HG03565 (cell line): ENCODE data around the gene ZNF587.
"Not testable (repeated sequence)": the region's sequence is repeated elsewhere in the genome, so short reads cannot be mapped to it uniquely, and the experiment has no call there.

ENCODE experiments used
- ATAC-seq: cut with Tn5 transposase; IDR thresholded peaks from one replicate; pipeline ENCODE4 v1.9.1; 2021; ENCODE audit warnings: mild to moderate bottlenecking, moderate library complexity; ENCODE audit not compliant: unreplicated experiment

Gene ZNF587

GRCh38 chr19:57821501-57821900, 28.2 kb upstream of the ZNF587 start:
- ATAC-seq = not testable (repeated sequence)

- ATAC-seq = not testable (repeated sequence)
Observed at GRCh38 chr19:57823155-57823554, 26.5 kb upstream of the ZNF587 start.

GRCh38 chr19:57823608-57824007, 26.1 kb upstream of the ZNF587 start:
- ATAC-seq = not testable (repeated sequence)

GRCh38 chr19:57825511-57825910, 24.1 kb upstream of the ZNF587 start:
- no peak for ATAC-seq

- ATAC-seq = no peak
Observed at GRCh38 chr19:57829316-57829715, 20.3 kb upstream of the ZNF587 start.

GRCh38 chr19:57830071-57830602, 19.5 kb upstream of the ZNF587 start, which contains the start of gene ZNF587B:
ZNF587B (plus strand) TSS chr19:57830299; CDS start chr19:57830529, 230 bp downstream.
- no peak for ATAC-seq

GRCh38 chr19:57836991-57837390, 12.7 kb upstream of the ZNF587 start:
- ATAC-seq = not testable (repeated sequence)

GRCh38 chr19:57838622-57839191, 11.0 kb upstream of the ZNF587 start:
- not testable (repeated sequence) for ATAC-seq

- no peak for ATAC-seq
Observed at GRCh38 chr19:57841122-57841763, 8.4 kb upstream of the ZNF587 start.

- ATAC-seq = not testable (repeated sequence)
Observed at GRCh38 chr19:57847164-57847563, 2.5 kb upstream of the ZNF587 start.

GRCh38 chr19:57849162-57849665, 445 bp upstream of the ZNF587 start:
- ATAC-seq = not testable (repeated sequence)

GRCh38 chr19:57850553-57851017, 926 bp downstream of the ZNF587 start:
- ATAC-seq = no peak

- not testable (repeated sequence) for ATAC-seq
Observed at GRCh38 chr19:57851812-57852603, 2.3 kb downstream of the ZNF587 start.

GRCh38 chr19:57854117-57854516, 4.5 kb downstream of the ZNF587 start:
- not testable (repeated sequence) for ATAC-seq

GRCh38 chr19:57862351-57862750, 12.7 kb downstream of the ZNF587 start:
- ATAC-seq = not testable (repeated sequence)

GRCh38 chr19:57867868-57868492, 18.3 kb downstream of the ZNF587 start:
- no peak for ATAC-seq

GRCh38 chr19:57869655-57870054, 20.0 kb downstream of the ZNF587 start:
- not testable (repeated sequence) for ATAC-seq

GRCh38 chr19:57870225-57870624, 20.6 kb downstream of the ZNF587 start:
- ATAC-seq = no peak

- ATAC-seq = no peak
Observed at GRCh38 chr19:57872450-57872849, 22.8 kb downstream of the ZNF587 start.
